GM18520 (cell line): ENCODE results near the gene KCNK3.
"Not testable (repeated sequence)": the region's sequence is repeated elsewhere in the genome, so short reads cannot be mapped to it uniquely, and the experiment has no call there.

Experiments used
- ATAC-seq: cut with Tn5 transposase; IDR thresholded peaks from one replicate; pipeline ENCODE4 v1.9.1; 2021; ENCODE audit not compliant: unreplicated experiment

The KCNK3 gene

DNA sequence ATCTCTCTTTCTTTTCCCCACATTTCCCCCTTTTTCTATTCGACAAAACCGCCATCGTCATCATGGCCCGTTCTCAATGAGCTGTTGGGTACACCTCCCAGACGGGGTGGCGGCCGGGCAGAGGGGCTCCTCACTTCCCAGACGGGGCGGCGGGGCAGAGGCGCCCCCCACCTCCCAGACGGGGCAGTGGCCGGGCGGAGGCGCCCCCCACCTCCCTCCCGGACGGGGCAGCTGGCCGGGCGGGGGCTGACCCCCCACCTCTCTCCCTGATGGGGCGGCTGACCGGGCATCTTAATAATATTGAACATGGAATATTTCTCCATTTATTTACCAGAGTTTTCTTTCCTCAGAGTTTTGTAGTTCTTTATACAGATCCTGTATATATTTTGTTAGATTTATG lies 27.2 kb upstream of the KCNK3 start:
- not testable (repeated sequence) for ATAC-seq

DNA sequence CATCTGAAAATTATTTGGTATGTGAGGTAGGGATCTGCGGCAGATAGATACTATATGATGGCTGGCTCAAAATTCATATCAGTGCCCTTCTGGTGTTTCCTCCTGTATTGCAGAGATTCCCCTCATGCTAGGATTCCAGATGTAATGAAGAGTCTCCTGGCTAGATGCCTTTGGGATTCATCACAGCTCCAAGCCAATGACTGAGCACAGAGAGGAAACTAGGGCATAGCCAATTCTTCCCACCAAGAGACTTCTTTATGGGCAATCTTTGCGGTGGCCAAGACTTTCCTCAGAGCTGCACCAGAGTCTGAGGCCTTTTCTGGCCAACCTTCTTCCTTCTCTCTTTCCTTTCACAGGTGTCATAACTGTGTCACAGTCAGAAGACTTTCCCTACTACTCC lies 25.9 kb upstream of the KCNK3 start:
- ATAC-seq = no peak

DNA sequence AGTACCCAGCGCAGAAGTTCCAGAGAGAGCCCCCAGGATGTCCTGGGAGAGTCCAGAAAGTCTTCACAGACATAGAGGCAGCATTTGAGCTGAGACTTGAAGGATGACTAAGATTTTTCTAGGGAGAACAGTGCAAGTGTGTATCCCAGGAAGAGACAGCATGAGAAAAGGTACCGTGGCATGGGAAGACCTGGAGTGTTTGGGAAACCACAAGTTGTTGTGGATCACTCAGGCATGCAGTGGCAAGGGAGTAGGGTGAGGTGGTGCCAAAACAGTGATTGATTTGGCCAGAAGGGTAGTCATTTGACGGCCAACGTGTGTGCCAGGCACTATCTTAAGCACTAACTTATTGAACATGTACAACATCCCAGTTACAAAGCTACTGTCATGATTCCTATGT lies 24.5 kb upstream of the KCNK3 start:
- no peak for ATAC-seq

DNA sequence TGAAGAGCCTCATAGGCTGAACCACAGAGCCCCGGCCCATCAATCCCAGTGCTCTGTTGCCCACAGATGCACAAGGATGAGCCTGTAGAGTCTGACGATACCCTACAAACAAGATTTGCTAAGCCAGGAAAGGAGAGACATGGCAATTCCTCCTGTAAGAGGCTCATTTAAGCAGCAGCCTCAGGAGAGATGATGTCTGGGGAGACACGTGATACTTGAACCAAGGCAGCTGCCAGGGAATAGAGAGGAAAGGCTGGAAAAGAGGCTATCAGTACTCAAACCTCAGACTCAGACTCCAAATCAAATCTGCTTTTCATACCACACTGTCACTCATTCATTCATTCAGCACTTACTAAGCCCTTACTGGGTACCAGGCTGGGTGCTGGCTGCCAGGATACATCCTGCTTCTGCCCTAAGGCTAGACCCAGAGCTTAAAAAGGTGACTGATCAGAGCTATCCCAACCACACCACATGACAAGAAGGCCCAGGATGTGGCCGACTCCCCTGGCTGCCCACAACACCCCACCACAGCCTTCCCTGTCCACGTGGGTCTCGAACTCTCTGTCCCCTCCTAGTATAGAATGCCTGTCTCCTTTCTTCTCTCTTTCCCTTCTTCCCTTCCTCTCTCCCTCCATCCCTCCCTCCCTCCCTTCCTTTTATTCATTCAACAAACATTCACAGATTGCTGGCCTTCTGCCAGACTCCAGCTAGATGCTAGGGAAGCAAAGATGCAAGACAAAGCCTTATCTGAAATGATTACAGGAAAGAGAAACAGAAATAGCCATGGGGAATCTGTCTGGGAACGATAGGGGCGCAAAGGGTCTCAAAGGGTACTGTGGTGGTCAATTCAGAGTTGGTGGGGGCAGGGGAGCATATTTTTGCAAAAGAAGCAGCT lies 23.4 kb upstream of the KCNK3 start:
- ATAC-seq = no peak

DNA sequence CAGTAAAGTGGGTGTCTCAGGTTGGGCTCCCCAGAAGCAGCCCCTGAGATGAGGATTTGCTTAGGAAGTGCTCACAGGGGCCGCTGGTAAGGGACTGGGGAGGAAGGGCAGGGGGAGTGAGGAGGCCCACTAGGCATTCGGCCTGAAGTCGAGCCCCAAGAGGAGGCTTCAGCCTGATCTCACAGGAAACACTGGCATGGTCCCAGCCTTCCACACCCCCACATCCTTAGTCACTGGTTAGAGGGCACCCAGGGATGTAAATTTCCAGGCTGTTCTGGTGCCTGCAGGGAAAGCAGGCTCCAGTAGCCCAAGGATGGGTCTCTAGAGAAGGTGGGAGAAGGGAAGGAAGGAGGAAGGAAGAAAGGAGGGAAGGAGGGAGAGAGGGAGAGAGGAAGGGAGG lies 22.4 kb upstream of the KCNK3 start:
- no peak for ATAC-seq

DNA sequence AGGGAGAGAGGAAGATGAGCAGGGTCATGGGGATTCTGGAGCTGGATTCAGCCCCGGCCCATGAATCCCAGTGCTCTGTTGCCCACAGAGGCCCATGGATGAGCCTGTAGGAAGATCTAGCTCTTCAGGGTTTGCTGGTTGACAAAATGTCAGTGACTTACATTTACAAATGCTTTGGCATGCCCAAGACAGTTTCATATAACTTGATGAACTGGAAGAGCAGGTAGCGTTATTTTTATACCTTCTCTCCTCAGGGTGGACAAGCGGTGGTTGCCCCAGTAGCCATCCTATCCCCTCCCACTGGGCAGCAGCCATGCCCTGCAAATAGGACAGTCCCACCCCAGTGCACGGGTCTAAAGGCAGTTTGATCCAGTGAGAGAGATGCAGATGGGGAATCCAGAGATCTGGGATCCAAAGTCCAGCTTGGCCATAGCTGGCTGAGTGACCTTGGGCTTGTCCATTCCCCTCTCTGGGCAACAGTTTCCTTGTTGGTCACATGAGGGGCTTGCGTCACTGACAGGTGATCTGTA lies 21.5 kb upstream of the KCNK3 start:
- ATAC-seq = no peak

DNA sequence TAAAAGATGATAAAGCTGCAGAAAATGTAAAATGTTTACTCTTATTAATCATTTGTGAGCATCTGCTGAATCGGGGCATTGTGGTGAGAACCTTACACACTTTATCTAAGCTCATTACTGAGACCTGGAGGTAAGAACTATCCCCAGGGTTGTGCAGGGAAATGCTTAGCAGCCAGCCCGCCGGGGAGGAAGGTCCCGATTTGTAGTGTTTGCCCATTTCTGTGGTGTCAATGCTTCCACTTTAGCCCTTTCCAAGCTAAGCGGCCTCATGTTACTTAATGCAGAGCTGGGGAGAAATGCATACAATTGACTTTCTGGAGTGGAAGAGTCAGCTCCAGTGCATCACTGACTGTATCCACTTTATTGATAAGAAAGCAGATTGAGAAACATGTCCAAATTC lies 20.8 kb upstream of the KCNK3 start:
- no peak for ATAC-seq

DNA sequence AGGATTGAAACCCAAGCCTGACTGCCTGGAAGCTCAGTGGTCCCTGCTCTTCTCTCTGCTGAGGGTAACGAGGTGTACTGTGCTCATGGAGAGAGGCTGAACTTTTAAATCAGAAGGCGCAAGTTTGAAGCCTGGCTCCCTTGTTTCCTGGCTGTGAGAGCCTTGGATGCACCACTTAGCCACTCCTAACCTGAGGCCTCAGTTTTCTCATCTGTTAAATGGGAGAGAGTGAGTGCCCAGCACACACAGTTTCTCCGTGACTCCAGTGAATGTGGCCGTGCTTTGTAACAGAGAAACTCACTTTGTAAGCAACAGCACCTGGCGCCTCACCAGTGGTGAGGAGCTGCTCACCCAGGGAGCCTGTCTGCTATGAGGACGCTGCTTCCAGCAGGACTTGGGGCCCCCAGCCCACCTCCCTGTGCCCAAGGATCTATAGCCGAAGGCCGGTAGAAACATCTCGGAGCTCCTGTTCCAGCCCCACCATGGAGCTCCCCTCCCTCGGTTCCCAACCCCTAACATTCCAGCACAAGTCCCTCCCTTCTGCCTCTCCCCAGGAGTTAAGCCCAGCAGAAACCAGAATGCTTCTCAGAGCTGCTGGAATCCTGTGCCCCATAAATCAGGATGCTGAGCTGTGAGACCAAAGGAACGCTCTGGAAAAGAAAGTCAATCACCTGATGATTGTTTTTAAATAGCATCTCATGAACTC lies 20.3 kb upstream of the KCNK3 start:
- no peak for ATAC-seq

DNA sequence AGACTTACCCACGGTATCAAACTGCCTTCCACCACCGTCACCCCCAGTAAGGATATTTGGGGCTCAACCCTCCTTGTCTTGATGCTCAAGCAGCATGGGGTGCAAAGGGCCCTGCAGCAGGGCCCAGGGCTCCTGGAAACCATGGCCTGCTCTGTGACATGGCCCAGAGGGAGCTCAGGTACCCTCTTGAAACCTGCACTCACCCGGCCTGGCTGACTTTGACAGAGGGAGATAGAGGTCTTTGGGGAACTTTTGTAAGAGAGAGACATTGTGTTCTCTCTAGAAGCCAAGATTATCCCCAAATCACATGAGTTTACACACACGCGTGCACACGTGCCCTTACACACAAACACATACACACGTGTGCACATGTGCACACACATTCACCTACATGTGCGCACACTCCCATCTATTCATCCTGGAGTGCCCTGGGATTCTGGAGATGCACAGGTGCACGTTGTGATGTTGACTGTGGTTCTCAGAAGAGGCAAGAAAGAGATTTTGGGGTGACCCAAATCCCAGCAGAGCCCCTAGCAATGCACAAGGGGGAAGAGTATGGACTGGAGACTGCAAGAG lies 19.6 kb upstream of the KCNK3 start:
- no peak for ATAC-seq

DNA sequence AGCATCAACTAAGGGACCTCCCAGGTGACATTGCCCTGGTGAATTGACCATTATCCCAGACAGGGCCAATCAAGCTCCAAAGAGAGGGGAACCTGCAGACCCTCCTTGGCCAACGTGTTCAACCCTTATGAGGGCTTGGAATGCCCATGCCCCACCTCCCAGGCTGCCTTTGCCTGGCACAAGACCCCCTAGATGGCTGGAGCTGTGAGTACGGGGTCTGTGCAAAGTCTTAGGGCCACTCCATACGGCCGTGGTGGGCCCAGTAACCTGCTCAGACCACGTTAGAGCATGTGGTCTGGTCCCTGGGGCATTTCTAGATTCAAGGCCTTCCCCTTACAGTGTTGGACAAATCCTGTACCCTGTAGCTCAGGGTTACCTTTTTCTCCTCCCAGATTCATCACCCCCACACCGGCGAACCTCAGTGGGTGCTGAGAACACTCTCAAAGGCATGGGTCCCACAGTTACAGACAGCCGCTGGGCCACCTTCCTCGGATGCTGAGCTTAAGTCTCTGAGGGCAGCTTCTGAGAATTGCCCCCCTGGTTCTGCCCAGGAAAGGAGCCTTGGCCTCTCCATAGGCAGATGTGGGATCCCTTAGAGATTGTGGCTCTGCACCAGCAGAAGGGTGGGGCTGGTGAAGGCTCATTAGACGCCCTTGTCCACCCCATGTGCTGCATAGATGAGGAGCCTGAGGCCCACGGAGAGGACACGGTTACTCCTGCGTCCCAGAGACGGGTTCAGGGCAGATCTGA lies 18.3 kb upstream of the KCNK3 start:
- no peak for ATAC-seq

DNA sequence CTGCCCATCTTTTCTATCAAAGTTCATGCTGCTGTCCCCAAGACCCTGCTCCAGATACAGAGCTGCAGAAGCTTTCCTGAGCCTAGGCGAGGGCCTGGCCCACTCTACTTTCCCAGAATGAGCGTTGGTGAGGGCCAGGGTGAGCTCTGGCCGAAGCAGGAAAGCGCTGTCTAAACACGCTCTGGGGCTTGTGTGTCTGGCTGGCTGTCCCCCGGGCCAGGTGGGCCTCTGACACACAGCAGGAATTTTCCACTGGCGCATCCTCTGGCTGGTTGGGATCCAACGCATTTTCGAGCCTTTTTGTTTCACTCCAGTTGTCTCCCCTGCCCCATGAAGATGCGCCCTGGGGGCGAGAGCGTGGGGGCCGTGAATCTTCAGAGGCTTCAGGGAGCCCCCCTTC lies 17.8 kb upstream of the KCNK3 start:
- no peak for ATAC-seq

DNA sequence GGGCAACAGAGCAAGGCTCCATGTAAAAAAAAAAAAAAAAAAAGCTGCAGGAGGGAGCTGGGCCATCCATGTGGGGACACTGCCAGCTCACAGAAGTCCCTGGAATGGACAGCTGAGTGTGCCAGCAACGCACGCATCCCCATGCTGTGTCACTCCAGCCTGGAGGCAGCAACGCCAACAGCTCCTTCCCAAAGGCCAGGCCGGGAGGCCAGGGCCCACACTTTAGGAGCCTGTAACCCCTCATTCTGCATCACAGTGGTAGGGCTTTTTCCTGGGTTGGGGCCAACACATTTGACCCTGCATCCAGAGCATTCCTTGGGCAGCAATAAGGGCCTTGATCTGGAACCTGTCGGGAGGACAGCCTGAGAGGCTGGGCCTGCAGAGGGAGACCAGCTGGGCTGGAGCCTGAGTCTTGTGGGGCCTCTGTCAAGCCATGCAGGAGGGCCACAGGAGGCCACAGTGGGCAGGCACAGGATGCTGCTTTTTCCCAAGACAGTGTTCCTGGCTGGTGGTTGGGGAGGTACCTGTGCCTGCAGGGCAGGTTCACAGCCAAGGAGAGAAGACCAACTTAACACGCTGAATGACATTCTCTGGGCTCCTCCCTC lies 16.8 kb upstream of the KCNK3 start:
- no peak for ATAC-seq

DNA sequence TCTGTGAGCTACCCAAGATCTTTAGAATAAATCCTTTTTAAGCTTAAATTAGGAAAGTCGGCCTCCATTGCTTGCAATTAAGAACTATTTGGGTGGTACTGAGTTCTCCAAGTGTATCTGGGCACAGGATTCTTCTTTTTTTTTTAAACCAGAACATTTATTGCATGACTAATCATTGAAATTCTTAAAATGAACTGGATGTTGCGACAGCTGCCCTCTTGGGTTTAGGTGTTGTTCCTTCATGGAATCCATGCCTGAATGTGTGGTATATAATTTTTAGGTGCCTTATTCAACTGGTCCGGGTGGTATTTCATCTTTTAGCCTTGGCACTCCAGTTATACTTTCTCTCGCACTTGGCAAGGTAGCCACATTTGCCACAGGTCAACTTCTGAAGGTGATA lies 14.5 kb upstream of the KCNK3 start:
- ATAC-seq = no peak

DNA sequence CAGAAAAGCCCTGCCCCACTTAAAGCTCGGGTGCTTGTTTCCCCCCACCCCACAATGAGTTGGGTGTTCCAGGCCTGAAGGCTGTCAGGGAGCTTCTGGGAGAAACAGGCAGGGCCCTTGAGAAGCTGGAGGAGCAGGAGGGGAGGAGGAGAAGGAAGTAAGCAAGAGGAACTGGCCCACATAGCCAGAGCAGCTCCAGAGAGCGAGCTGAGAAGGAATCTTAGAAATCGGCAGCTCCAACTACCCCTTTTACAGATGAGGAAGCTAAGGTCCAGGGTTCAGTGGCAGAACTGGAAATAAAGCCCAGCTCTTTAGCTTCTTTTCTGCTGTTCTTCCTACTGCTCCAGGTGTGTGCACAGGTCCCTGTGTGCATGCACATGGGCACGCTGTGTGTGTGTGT lies 12.7 kb upstream of the KCNK3 start:
- no peak for ATAC-seq

DNA sequence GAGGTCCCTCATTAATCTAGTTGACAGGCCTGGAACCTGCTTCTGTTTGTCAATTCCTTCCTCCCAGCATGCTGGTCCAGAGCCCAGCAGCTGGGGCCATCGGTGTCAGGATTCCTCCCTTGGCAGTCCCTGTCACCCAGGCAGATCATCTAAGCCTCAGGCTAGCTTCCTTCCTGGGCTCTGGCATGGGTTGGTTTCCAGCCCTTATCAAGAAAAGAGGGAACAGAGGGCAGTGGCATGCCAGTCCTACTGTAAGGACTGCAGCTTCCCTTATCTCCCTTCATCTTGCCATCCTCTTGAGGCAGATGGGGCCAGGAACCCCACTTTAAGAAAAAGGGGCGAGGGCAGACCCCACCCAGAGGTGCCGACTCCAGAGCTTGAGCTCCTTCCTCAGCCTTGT lies 10.9 kb upstream of the KCNK3 start:
- ATAC-seq = no peak

DNA sequence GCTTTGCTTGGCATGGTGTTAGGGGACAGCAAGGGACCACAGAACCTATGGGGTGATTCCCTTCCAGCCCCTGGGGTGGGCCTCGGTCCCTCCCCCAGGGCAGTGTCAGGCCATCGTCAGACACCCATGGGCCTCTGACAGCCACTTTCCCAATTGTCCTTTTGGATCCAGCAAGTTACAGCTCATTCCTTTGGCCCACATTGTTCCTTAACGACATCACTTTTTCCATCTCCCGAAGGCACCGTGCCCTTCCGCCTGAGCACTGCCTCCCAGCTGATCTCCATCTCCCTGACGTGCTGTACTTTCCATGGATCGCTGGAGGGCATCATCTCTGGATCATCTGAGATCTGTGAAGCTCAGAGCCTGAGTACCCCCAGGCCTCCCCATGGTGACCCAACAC lies 10.4 kb upstream of the KCNK3 start:
- ATAC-seq = no peak

DNA sequence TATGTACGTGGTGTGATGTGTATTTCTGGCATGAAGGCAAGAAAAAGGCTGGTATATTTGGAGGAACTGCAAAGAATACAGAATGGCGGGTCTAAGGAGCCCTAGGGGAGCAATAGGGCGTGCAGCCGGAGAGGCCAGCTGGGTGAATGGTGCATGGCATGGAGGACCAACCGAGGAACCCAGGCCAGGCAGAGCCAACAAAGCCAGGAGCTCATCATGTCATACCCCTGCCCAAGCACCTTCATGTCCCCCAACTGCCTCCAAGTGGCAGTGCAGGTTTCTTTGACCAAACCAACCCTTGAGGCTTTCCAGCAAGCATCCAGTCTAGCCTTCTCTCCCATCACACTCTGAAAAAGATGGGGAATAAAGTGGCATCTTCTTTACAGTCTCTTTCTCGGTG lies 8.9 kb upstream of the KCNK3 start:
- no peak for ATAC-seq

DNA sequence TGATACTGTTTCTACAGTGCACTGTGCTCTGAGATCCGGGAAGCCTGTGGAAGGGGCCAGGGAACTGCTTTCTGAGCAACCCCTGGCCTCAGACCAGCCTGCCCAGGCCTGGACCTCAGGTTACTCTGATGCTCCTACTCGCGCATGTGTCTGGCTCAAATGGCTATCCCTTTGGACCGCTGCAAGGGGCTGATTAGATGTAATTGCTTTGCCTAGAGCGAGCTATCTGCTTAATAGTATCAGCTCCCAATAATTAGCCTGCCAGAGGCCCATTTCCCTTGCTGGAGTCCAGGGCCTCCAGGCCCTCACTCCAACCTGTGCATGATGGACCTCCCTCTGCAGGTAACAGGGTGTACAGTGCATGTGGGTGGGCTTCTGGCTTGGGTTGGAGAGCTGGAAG lies 7.2 kb upstream of the KCNK3 start:
- ATAC-seq = no peak

DNA sequence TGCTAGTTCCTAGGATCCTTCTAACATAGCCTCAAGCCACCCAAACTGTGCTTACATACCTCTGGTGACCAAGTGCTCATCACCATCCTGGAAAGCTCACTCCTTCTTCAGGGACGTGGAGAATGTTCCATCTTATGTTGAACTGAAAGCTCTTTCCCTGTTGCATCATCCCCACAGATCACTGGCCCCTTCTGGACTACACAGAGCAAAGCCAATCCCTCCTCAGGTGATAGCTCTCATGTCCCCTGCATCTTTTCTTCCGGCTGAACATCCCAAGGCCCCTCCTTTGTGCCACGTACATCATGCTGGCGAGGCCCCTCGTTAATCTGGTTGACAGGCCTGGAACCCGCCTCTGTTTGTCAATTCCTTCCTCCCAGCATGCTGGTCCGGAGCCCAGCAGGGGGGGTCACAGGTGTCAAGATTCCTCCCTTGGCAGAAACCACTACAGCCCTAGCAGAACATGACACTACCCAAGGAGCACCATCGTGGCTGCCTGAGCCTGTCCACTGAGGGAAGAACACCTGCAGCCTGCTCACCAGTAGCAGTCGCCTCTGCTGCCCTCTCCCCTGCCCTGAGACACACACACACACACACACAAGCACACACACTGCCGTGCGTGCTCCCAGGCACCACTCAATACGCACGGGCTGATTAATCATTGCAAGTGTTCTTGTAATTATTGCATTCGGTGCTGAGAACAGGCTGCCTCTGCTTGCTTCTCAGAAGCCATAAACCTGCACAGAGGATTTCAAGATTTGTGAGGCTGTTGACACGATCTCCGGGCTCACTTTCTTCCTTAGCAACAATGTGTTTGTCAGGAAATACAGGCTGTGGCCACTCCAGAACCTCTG lies 6.3 kb upstream of the KCNK3 start:
- no peak for ATAC-seq

DNA sequence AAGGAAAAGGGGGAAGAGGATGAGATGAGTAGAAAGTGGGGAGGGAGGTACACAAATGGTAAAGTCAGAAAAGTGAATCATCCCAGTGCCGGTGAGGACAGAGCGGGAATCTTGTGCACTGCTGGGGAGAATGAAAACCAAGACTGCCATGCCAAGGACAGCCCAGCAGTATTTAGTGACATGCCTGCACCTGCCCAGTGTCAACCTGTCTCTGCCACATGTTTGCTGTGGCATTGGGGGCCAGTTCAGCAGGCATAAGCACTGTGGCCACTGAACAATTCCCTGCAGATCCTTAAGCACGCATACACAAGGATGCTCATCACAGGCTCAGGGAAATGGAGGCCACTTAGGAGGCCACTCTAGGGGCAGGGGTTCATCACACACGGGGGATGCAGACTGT lies 5.2 kb upstream of the KCNK3 start:
- no peak for ATAC-seq
